Bronchial epithelial cell (primary cell): ENCODE data around the gene TIMM17A. TPM values are rescaled to one million over a fixed set of nuclear protein-coding genes. Genes with fewer than 3 reads are reported as not detected.

ENCODE experiments used
- total RNA-seq: library from RNA; depleted of rRNA; stranded (reverse); fragments of >200 nt; gene quantifications from 2 replicates; pipeline ENCODE4 v1.2.1, GENCODE V29; 2014

The TIMM17A gene
- total RNA-seq, 1 donor from 2014 or later = 53.4 TPM

Other genes starting within 250 kb of the TIMM17A start
- 10.3 and 14.0 TPM in 2 replicates for gene IPO9, start 126.3 kb upstream of the TIMM17A start, total RNA-seq
- gene SHISA4, start 66.6 kb upstream of the TIMM17A start, total RNA-seq = 3.2 and 3.9 TPM in 2 replicates
- gene LMOD1, start 9.0 kb upstream of the TIMM17A start, total RNA-seq = 0.26 TPM in 1 of 2 replicates, not detected in the other
- gene RNPEP, start 27.1 kb downstream of the TIMM17A start, total RNA-seq = 27.3 and 39.8 TPM in 2 replicates
- 66.1 and 105 TPM in 2 replicates for gene ELF3, start 55.1 kb downstream of the TIMM17A start, total RNA-seq
- under 0.01 TPM in 1 of 2 replicates, not detected in the other for gene GPR37L1, start 167.4 kb downstream of the TIMM17A start, total RNA-seq
- 30.3 and 33.3 TPM in 2 replicates for gene ARL8A, start 189.2 kb downstream of the TIMM17A start, total RNA-seq
- gene PTPN7, start 205.1 kb downstream of the TIMM17A start, total RNA-seq = under 0.01 TPM in 1 of 2 replicates, not detected in the other
- under 0.01 TPM in 1 of 2 replicates, not detected in the other for gene LGR6, start 238.3 kb downstream of the TIMM17A start, total RNA-seq